Fibroblast of villous mesenchyme (primary cell): ENCODE results near the gene OIP5. TPM values are rescaled to one million over a fixed set of nuclear protein-coding genes. Genes with fewer than 3 reads are reported as not detected.

Experiments used
- DNase-seq: peaks from one replicate; pipeline ENCODE4 v3.0.0-alpha.2; 2010; ENCODE audit warnings: low read depth
- H3K4me3 ChIP-seq: 2 replicates; pipeline ENCODE4 v1.5.1; 2011; ENCODE audit warnings: low read depth, mild to moderate bottlenecking, low read length
- total RNA-seq: library from RNA; depleted of rRNA; stranded (reverse); fragments of >200 nt; gene quantifications from 2 replicates; pipeline ENCODE4 v1.2.3, GENCODE V29; 2012
- TF ChIP-seq, protein P1 (sequence below): IDR thresholded peaks from 2 replicates; pipeline ENCODE4 v1.5.1; 2012; ENCODE audit warnings: low read depth, mild to moderate bottlenecking, low read length; ENCODE audit not compliant: insufficient read depth

Gene OIP5
- 2.6 and 8.6 TPM in 2 replicates for total RNA-seq

DNA sequence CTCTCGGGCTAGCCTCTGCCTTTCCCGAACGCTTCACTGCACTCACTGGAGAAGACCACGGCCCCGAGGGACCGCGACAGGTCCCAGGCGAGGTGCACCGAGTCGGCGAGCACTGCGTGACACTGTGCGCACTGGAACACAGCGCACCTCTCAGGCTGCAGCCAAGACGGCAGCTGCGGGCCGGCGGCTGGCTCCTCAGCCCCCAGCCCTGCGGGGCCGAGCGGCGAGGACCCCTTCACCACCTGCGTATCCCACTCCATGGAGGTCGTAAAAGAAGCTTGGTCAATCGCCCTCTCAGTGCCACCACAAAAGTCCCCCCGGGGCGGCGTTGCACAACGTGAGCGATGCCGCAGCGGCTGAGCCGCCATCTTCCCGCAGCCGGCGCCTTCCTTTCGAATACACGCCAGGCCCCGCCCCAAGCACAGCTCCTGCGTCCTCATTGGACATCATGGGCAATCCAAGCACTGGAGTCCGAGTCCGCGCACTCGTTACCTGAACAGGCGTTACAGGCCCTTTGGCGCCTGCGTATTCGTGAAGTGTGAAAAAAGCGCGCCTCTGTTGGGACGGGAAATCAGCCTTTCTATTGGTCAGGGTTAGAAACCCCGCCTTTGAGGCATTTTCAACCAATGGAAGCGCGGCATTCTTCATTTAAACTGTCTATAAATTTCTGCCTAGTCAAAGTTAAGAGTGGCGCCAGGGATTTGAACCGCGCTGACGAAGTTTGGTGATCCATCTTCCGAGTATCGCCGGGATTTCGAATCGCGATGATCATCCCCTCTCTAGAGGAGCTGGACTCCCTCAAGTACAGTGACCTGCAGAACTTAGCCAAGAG lies at the start of gene OIP5, which contains the start of gene NUSAP1:
Gene OIP5, minus strand, starts transcription at position 398 of the 832 bp plus-strand sequence. Its CDS starts 30 bp downstream, at position 368.
Gene NUSAP1, plus strand, starts transcription at position 688 of the 832 bp plus-strand sequence. Its CDS starts 77 bp downstream, at position 765.
- TF ChIP-seq, protein P1, sequence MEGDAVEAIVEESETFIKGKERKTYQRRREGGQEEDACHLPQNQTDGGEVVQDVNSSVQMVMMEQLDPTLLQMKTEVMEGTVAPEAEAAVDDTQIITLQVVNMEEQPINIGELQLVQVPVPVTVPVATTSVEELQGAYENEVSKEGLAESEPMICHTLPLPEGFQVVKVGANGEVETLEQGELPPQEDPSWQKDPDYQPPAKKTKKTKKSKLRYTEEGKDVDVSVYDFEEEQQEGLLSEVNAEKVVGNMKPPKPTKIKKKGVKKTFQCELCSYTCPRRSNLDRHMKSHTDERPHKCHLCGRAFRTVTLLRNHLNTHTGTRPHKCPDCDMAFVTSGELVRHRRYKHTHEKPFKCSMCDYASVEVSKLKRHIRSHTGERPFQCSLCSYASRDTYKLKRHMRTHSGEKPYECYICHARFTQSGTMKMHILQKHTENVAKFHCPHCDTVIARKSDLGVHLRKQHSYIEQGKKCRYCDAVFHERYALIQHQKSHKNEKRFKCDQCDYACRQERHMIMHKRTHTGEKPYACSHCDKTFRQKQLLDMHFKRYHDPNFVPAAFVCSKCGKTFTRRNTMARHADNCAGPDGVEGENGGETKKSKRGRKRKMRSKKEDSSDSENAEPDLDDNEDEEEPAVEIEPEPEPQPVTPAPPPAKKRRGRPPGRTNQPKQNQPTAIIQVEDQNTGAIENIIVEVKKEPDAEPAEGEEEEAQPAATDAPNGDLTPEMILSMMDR: no peak
- peak within 1 kb of the TSS; percentile 91 for H3K4me3 ChIP-seq
- DNase-seq: peak; percentile 100

DNA sequence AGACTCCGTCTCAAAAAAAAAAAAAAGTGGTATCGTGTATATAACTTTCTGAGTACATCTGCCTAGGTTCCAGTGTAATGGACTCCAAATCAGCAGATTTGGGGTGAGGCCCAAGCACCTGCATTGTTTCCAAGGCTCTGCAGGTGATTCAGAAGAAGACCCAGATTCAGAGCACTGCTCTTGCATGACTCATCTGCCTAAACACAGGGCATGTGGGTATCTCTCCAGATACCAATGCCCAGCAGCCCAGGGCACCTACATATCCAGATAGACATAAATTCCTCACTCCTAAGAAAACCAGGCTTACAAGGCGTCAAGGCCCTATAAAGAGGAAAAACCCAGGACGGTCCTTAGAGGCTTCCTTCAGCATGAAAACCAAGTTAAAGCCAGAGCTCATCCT lies 45.6 kb upstream of the OIP5 start:
- TF ChIP-seq, protein P1: no peak
- no peak for DNase-seq
- no peak overlapping the region for H3K4me3 ChIP-seq

DNA sequence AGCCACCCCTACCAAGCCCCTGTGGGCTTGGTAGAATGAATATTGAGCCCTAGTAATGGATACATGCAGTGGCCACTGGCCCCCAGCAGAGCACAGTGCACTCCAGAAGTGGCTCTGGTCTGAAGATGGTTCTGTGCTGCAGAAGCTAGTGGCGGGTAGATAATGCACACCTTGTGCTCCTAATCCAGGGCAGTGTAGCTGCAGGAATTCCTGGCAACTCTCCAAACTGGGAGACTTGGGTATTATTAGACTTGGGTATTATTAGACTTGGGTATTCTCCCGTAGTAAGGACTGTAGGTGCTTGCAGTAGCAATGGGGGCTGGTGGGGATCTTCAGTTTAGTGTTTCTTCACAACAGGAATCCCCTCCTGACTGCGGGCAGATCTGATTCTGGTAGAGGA lies 35.0 kb upstream of the OIP5 start:
- TF ChIP-seq, protein P1: no peak
- no peak for DNase-seq
- no peak overlapping the region for H3K4me3 ChIP-seq

DNA sequence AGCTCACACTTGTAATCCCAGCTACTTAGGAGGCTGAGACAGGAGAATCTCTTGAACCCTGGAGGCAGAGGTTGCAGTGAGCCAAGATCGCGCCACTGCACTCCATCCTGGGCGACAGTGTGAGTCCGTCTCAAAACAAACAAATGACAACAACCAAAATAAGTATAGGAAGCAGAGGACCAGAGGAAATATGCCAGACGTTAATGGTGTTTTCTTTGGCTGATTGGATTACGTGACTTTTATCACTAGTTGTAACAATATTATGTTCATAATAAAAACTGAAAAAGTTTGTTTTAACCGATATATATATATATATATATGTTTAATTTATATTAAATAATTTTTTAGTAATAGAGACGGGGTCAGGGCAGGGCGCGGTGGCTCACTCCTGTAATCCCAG lies 22.0 kb upstream of the OIP5 start:
- TF ChIP-seq, protein P1: no peak
- H3K4me3 ChIP-seq: no peak overlapping the region
- DNase-seq: no peak

DNA sequence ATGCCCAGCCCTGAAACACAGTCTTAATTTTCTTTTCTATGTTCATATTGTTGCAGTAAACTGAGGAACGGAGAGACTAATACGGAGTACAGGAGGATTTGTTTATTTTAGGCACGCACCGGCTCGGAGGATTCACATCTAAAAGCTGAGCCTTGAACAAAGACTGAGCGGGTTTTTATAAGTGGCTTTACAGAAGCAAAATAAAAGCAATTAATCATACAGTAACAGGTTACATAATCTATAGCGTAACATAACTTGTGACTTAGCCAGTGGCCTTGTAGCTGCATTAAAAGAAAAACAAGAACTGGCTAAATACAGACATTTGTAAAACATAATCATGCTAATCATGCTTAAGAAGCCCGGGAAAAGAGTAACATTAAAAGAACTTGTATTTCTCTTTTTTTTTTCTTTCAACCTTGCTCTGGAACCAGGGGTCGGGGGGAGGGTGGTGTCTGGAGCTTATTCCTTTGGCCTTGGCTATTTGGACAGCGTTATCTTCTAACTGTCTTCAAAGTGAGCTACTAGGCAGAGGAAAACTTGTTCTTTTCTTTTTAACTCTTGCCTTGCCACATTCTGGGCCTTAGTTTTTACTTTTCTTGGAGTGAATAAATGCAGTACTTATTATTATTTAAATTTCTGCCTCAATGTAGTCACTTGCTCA lies 17.8 kb upstream of the OIP5 start:
- TF ChIP-seq, protein P1: no peak
- no peak for DNase-seq
- H3K4me3 ChIP-seq: no peak overlapping the region

DNA sequence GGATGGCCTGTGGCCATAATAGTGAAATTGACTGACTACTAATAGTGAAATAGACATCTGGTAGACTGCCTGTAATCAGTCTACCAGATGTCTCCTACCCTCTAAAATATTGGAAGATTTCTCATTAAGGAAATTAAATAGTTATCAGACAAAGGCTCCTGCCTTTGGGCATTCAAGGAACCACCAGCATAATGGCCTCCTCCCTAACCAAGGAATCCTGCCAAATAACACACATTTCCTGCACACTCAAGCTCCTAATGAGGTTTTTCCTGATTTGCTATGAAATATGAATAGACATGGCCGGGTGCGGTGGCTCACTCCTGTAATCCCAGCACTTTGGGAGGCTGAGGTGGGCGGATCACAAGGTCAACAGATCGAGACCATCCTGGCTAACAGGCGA lies 14.8 kb upstream of the OIP5 start:
- TF ChIP-seq, protein P1: no peak
- no peak overlapping the region for H3K4me3 ChIP-seq
- no peak for DNase-seq
